ENCODE results near the gene ERO1A.

- TF ChIP-seq YY1 (IDR thresholded peaks at IDR 0.05; ENCODE audit: insufficient read depth, insufficient read length) (no peak), ZNF274 (IDR thresholded peaks at IDR 0.05; ENCODE audit: low read depth, low read length) (no peak), SUZ12 (IDR thresholded peaks at IDR 0.05; ENCODE audit: extremely low read depth, insufficient read depth, insufficient read length) (no peak)
Measured at GRCh38 chr14:52650774-52651173, 44.6 kb downstream of the ERO1A start.
